Measurements from ENCODE around the gene C20orf204. TPM values are rescaled to one million over a fixed set of nuclear protein-coding genes. Genes with fewer than 3 reads are reported as not detected.

Gene C20orf204
- total RNA-seq, 2 experiments from 2014 or later: 2.1 to 2.5 TPM

- no peak overlapping the region for H3K4me3 Mint-ChIP-seq
- H3K36me3 Mint-ChIP-seq: peaks cover 18% of the 10 kb centered on the region
- H3K4me1 Mint-ChIP-seq: no peaks in the 10 kb centered on the region
- H3K9me3 Mint-ChIP-seq: no peaks in the 10 kb centered on the region
- H3K27ac Mint-ChIP-seq: no peak overlapping the region
- no peaks in the 10 kb centered on the region for H3K27me3 Mint-ChIP-seq
- DNase-seq: no peak
Observed at GRCh38 chr20:64023361-64024140, 12.4 kb upstream of the C20orf204 start.

GRCh38 chr20:64024141-64024990, 11.6 kb upstream of the C20orf204 start:
- H3K27ac Mint-ChIP-seq: no peak overlapping the region
- H3K4me1 Mint-ChIP-seq: no peaks in the 10 kb centered on the region

GRCh38 chr20:64025101-64025825, 10.7 kb upstream of the C20orf204 start:
- H3K36me3 Mint-ChIP-seq: peaks cover 12% of the 10 kb centered on the region
- H3K9me3 Mint-ChIP-seq: no peaks in the 10 kb centered on the region
- no peak for DNase-seq
- no peaks in the 10 kb centered on the region for H3K27me3 Mint-ChIP-seq
- H3K27ac Mint-ChIP-seq: no peak overlapping the region
- no peaks in the 10 kb centered on the region for H3K4me1 Mint-ChIP-seq
- no peak overlapping the region for H3K4me3 Mint-ChIP-seq

More at GRCh38 chr20:64024141-64024990, 11.6 kb upstream of the C20orf204 start:
- no peak for DNase-seq
- Mint-ChIP-seq H3K36me3 (peaks cover 12% of the 10 kb centered on the region), H3K27me3 (no peaks in the 10 kb centered on the region), H3K9me3 (no peaks in the 10 kb centered on the region), H3K4me3 (no peak overlapping the region)

- Mint-ChIP-seq H3K27me3 (no peaks in the 10 kb centered on the region), H3K27ac (no peak overlapping the region), H3K36me3 (peaks cover 12% of the 10 kb centered on the region), H3K9me3 (no peaks in the 10 kb centered on the region), H3K4me1 (no peaks in the 10 kb centered on the region), H3K4me3 (no peak overlapping the region)
- DNase-seq: no peak
Observed at GRCh38 chr20:64025826-64026412, 10.1 kb upstream of the C20orf204 start.

GRCh38 chr20:64027981-64028685, 7.8 kb upstream of the C20orf204 start:
- Mint-ChIP-seq H3K9me3 (no peaks in the 10 kb centered on the region), H3K27me3 (no peaks in the 10 kb centered on the region), H3K36me3 (peaks cover 10% of the 10 kb centered on the region)

DNA sequence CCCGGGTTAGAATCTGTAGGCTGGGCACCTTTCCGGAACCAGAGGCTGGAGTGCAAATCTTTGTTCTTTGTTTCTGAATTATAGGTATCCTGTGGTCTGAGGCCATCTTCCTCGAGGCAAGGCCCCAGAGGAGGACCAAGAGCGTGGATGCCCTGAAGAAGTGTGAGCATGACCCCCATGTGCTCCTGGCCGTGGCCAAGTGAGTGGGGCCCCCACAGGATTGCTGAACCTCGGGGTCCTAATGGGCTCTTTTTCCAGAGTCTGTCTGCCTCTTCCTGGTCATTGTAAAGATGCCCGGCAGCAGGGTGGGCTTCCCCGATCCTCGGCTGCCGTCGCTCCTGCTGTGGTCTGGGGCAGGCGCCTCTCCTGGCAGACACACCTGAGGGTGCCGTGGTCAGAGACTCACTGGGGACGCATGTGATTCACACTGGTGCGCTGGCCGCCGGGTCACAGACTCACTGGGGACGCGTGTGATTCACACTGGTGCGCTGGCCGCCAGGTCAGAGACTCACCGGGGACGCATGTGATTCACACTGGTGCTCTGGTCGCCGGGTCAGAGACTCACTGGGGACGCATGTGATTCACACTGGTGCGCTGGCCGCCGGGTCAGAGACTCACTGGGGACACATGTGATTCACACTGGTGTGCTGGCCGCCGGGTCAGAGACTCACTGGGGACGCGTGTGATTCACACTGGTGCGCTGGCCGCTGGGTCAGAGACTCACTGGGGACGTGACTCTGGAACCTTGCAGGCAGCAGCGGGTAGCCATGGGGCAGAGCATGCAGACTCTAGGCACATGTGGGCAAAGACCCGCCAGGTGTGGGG, 6.5 kb upstream of the C20orf204 start:
- H3K9me3 Mint-ChIP-seq: no peaks in the 10 kb centered on the region
- no peak for DNase-seq

More at GRCh38 chr20:64027981-64028685, 7.8 kb upstream of the C20orf204 start:
- Mint-ChIP-seq H3K27ac (no peak overlapping the region), H3K4me3 (no peak overlapping the region), H3K4me1 (no peaks in the 10 kb centered on the region)
- no peak for DNase-seq

DNA sequence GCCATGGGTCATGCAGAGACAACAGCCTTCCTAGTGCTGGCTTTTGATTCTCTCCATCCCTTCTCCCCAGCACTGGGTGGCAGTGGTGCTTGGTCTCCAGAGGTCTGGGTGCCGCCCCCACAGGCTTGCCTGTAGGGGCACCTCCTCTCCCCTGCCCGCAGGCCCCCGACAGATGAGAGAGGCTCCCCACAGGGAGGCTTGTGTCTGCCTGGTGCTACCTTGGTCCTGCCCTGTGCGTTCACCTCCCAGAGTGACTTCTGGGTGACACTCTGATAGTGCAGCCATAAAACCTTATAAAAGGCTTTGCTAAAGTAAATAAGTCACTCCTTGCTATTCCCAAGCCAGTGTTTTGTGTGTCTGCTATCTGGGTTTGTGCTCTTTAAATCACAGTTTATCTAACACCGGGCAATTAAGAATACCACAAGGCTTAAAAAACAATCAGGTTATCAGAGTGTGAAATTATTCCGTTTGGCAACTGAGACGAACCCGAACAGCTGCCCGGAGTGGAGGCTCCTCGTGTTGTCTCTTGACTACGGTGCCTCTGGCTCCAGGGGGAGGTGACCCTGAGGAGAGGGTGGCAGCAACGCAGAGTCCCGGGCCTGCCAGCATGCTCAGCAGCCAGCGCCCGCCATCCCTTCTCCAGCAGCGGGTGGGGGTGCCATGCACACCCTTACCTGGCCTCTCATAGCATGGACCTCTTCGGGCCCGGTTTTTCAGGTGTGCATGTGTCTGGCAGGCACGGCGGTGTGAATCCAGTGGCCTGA, 5.4 kb upstream of the C20orf204 start:
- H3K36me3 Mint-ChIP-seq: peaks cover 17% of the 10 kb centered on the region
- no peak overlapping the region for H3K27ac Mint-ChIP-seq
- no peak overlapping the region for H3K4me3 Mint-ChIP-seq
- no peaks in the 10 kb centered on the region for H3K27me3 Mint-ChIP-seq
- no peaks in the 10 kb centered on the region for H3K9me3 Mint-ChIP-seq
- peaks cover 16% of the 10 kb centered on the region for H3K4me1 Mint-ChIP-seq
- DNase-seq: no peak

More for the DNA sequence above, 6.5 kb upstream of the C20orf204 start:
- H3K27me3 Mint-ChIP-seq: no peaks in the 10 kb centered on the region
- peaks cover 7% of the 10 kb centered on the region for H3K4me1 Mint-ChIP-seq
- H3K36me3 Mint-ChIP-seq: peaks cover 19% of the 10 kb centered on the region
- H3K4me3 Mint-ChIP-seq: no peak overlapping the region
- H3K27ac Mint-ChIP-seq: no peak overlapping the region

- H3K9me3 Mint-ChIP-seq: no peaks in the 10 kb centered on the region
- no peak overlapping the region for H3K4me3 Mint-ChIP-seq
- H3K36me3 Mint-ChIP-seq: peaks cover 17% of the 10 kb centered on the region
- H3K27ac Mint-ChIP-seq: no peak overlapping the region
- peaks cover 28% of the 10 kb centered on the region for H3K4me1 Mint-ChIP-seq
- no peak for DNase-seq
- no peaks in the 10 kb centered on the region for H3K27me3 Mint-ChIP-seq
Observed at GRCh38 chr20:64031822-64032314, 4.1 kb upstream of the C20orf204 start.

DNA sequence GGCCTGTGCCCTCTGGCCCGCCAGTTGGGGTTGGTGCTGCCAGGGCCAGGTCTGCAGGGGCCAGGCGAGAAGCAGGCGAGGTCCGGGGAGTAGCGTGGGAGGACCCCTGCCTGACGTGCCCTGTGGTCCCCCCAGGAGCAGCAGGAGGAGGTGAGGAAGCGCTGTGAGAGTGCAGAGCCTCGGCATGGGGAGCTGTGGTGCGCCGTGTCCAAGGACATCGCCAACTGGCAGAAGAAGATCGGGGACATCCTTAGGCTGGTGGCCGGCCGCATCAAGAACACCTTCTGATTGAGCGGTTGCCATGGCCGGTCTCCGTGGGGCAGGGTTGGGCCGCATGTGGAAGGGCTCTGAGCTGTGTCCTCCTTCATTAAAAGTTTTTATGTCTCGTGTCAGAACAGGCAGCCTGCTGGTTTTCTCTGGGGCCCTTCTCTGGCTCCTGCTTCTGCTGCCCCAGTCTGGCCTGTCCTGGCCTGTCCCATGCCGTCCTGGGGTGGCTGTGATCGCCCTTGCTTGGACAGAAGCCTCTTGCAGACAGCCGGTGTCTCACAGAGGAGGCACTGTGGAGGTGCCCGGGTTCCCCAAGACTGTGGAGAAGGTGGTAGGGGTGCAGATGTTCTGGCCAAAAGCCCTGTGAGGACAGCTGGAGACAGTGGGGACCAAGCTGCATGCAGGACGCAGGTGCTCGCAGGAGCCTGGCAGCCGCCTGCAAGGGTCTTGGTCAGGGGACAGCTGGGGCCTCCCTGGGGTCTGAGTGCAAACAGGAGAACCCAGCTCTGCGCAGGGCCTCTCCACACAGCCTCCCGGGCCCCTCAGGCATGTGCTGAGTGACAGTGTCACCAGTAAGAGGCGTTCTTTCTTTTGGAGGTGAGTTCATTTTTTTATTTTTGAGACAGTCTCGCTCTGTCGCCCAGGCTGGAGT, 3.0 kb upstream of the C20orf204 start:
- Mint-ChIP-seq H3K27me3 (peaks cover 3% of the 10 kb centered on the region), H3K36me3 (peaks cover 18% of the 10 kb centered on the region), H3K27ac (peak overlapping the region; percentile 90), H3K4me3 (no peak overlapping the region), H3K9me3 (no peaks in the 10 kb centered on the region), H3K4me1 (peaks cover 39% of the 10 kb centered on the region)
- no peak for DNase-seq

GRCh38 chr20:64033981-64034493, 1.9 kb upstream of the C20orf204 start:
- Mint-ChIP-seq H3K9me3 (no peaks in the 10 kb centered on the region), H3K4me1 (peaks cover 39% of the 10 kb centered on the region), H3K36me3 (peaks cover 18% of the 10 kb centered on the region), H3K27me3 (peaks cover 3% of the 10 kb centered on the region), H3K27ac (peak overlapping the region; percentile 90), H3K4me3 (no peak overlapping the region)
- no peak for DNase-seq

- Mint-ChIP-seq H3K4me3 (peak overlapping the region; percentile 60), H3K4me1 (peaks cover 45% of the 10 kb centered on the region), H3K36me3 (peaks cover 13% of the 10 kb centered on the region), H3K27me3 (peaks cover 3% of the 10 kb centered on the region), H3K9me3 (no peaks in the 10 kb centered on the region), H3K27ac (peak overlapping the region; percentile 90)
- peak; percentile 71 for DNase-seq
Observed at GRCh38 chr20:64035066-64035932, 683 bp upstream of the C20orf204 start.

Measured in activated naive CD8-positive, alpha-beta T cell treated with anti-CD3 and anti-CD28 coated beads for 36 hours (primary cell).